Esophagus (tissue), 2 donors: Measurements from ENCODE around the gene SFT2D3. TPM values are rescaled to one million over a fixed set of nuclear protein-coding genes. Genes with fewer than 3 reads are reported as not detected.

Source experiments
- H3K27ac ChIP-seq, 2 donors: one replicate each; pipeline ENCODE4 v1.5.1; 2013; ENCODE audit warnings: low read depth in 2 of 2, mild to moderate bottlenecking in 2 of 2, inconsistent platforms in 1 of 2, low read length in 1 of 2, moderate library complexity in 1 of 2
- H3K27me3 ChIP-seq, 2 donors: one replicate each; pipeline ENCODE4 v1.6.1; 2013; ENCODE audit warnings: low read length in 2 of 2, control low read depth in 1 of 2, mild to moderate bottlenecking in 1 of 2; ENCODE audit not compliant: insufficient read depth in 2 of 2, control insufficient read depth in 1 of 2
- H3K36me3 ChIP-seq, 2 donors: one replicate each; pipeline ENCODE4 v1.6.1; 2013; ENCODE audit warnings: low read length in 1 of 2; ENCODE audit not compliant: control insufficient read depth in 2 of 2, insufficient read depth in 2 of 2
- H3K4me1 ChIP-seq, 2 donors: one replicate each; pipeline ENCODE4 v1.6.1; 2013; ENCODE audit warnings: low read length in 1 of 2; ENCODE audit not compliant: control insufficient read depth in 2 of 2, insufficient read depth in 2 of 2
- H3K4me3 ChIP-seq, 2 donors: one replicate each; pipeline ENCODE4 v1.5.1; 2013; ENCODE audit warnings: low read length in 2 of 2, mild to moderate bottlenecking in 2 of 2, low read depth in 1 of 2, moderate library complexity in 1 of 2
- H3K9me3 ChIP-seq, 2 donors: one replicate each; pipeline ENCODE4 v1.6.1; 2013; ENCODE audit warnings: mild to moderate bottlenecking in 2 of 2, low read depth in 1 of 2, low read length in 1 of 2, moderate library complexity in 1 of 2; ENCODE audit not compliant: control insufficient read depth in 2 of 2, insufficient read depth in 1 of 2
- WGBS, 2 donors: extraction: QIAGEN DNeasy Blood & Tissue Kit; methylation state at CpG; one replicate each; pipeline ENCODE4 v1.1.7; 2013; 5-methylcytosine and 5-hydroxymethylcytosine counted together
- polyA plus RNA-seq, 2 donors: library from polyadenylated mRNA; stranded (reverse); fragments of 200-250 nt; gene quantifications; one replicate each; pipeline ENCODE4 v1.2.3, GENCODE V29; 2013
- donor health status: healthy with polysubstance abuse.
- donor health status: Bipolar disorder and iron deficiency.

SFT2D3 gene
- polyA plus RNA-seq, 2 donors = 3.8 to 4.2 TPM

- peak overlapping the region; percentile 79 to 84 for H3K27ac ChIP-seq
- no peaks in the 10 kb centered on the region for H3K9me3 ChIP-seq
- no peaks in the 10 kb centered on the region for H3K36me3 ChIP-seq
- 65 to 70% methylated on average over 20 of the region's 20 CpGs for WGBS, 2 donors
- H3K4me3 ChIP-seq = peak overlapping the region in 1 of 2 donors; percentile 47
- no peaks in the 10 kb centered on the region for H3K27me3 ChIP-seq
- H3K4me1 ChIP-seq = peaks cover 2 to 5% of the 10 kb centered on the region in 2 donors
These were observed 28.7 kb upstream of the SFT2D3 start for GRCh38 chr2:127672341-127673224.

- Histone ChIP-seq H3K36me3 (no peaks in the 10 kb centered on the region), H3K27me3 (no peaks in the 10 kb centered on the region), H3K4me3 (peak overlapping the region; percentile 47 to 56), H3K4me1 (peaks cover 2 to 5% of the 10 kb centered on the region in 2 donors), H3K9me3 (no peaks in the 10 kb centered on the region), H3K27ac (peak overlapping the region; percentile 79 to 84)
- WGBS, 2 donors = 68 to 75% methylated on average over 17 of the region's 17 CpGs
These were observed 27.8 kb upstream of the SFT2D3 start for GRCh38 chr2:127673291-127674069.

GRCh38 chr2:127674241-127675209, 26.8 kb upstream of the SFT2D3 start:
- Histone ChIP-seq H3K27ac (peak overlapping the region; percentile 79 to 84), H3K9me3 (no peaks in the 10 kb centered on the region), H3K4me3 (peak overlapping the region; percentile 47 to 56), H3K4me1 (peaks cover 2 to 5% of the 10 kb centered on the region in 2 donors), H3K36me3 (no peaks in the 10 kb centered on the region), H3K27me3 (no peaks in the 10 kb centered on the region)
- WGBS, 2 donors = 5 to 6% methylated on average over 68 to 72 of the region's 72 CpGs

- Histone ChIP-seq H3K4me3 (peak within 1 kb of the TSS; percentile 47 to 56), H3K9me3 (no peaks in the 10 kb centered on the region), H3K27ac (peak within 1 kb of the TSS; percentile 84), H3K4me1 (peaks cover 2 to 5% of the 10 kb centered on the region in 2 donors), H3K36me3 (no peaks in the 10 kb centered on the region), H3K27me3 (no peaks in the 10 kb centered on the region)
- 5% methylated on average over 43 to 56 of the region's 56 CpGs for WGBS, 2 donors
These were observed 25.7 kb upstream of the SFT2D3 start, which contains the start of gene LIMS2 for GRCh38 chr2:127675331-127676261. TSS of gene LIMS2 (minus strand) at chr2:127675530. CDS start at chr2:127675024, 506 bp downstream.

GRCh38 chr2:127676906-127677305, 24.4 kb upstream of the SFT2D3 start:
- no peaks in the 10 kb centered on the region for H3K27me3 ChIP-seq
- no peak overlapping the region for H3K27ac ChIP-seq
- no peaks in the 10 kb centered on the region for H3K36me3 ChIP-seq
- no peak overlapping the region for H3K4me3 ChIP-seq
- H3K4me1 ChIP-seq = peaks cover 0 to 5% of the 10 kb centered on the region in 2 donors
- no peaks in the 10 kb centered on the region for H3K9me3 ChIP-seq
- 79 to 91% methylated on average over 2 of the region's 2 CpGs for WGBS, 2 donors

- Histone ChIP-seq H3K36me3 (no peaks in the 10 kb centered on the region), H3K4me3 (no peak overlapping the region), H3K9me3 (no peaks in the 10 kb centered on the region), H3K27ac (no peak overlapping the region), H3K27me3 (no peaks in the 10 kb centered on the region), H3K4me1 (no peaks in the 10 kb centered on the region)
- WGBS, 2 donors = 75 to 83% methylated on average over 10 of the region's 10 CpGs
These were observed 22.8 kb upstream of the SFT2D3 start for GRCh38 chr2:127678531-127678930.

- H3K27ac ChIP-seq = no peak overlapping the region
- WGBS, 2 donors = 89% methylated on average over 6 of the region's 6 CpGs
- no peak overlapping the region for H3K4me3 ChIP-seq
- no peaks in the 10 kb centered on the region for H3K4me1 ChIP-seq
- H3K9me3 ChIP-seq = no peaks in the 10 kb centered on the region
- H3K27me3 ChIP-seq = no peaks in the 10 kb centered on the region
- no peaks in the 10 kb centered on the region for H3K36me3 ChIP-seq
These were observed 22.3 kb upstream of the SFT2D3 start for GRCh38 chr2:127678991-127679390.

- Histone ChIP-seq H3K4me1 (no peaks in the 10 kb centered on the region), H3K27me3 (no peaks in the 10 kb centered on the region)
- 72% methylated on average over 15 of the region's 15 CpGs for WGBS, 2 donors
These were observed 21.5 kb upstream of the SFT2D3 start for GRCh38 chr2:127679680-127680361.

More at GRCh38 chr2:127679680-127680361, 21.5 kb upstream of the SFT2D3 start:
- Histone ChIP-seq H3K36me3 (no peaks in the 10 kb centered on the region), H3K27ac (no peak overlapping the region), H3K9me3 (no peaks in the 10 kb centered on the region), H3K4me3 (no peak overlapping the region)
